DND-41 (cell line): Measurements from ENCODE around the gene SLC50A1.

Source experiments
- CTCF ChIP-seq: IDR thresholded peaks from 2 replicates; pipeline ENCODE4 v1.5.1; 2012; ENCODE audit warnings: borderline replicate concordance, low read length, moderate library complexity, mild to moderate bottlenecking; ENCODE audit not compliant: poor library complexity, severe bottlenecking; ENCODE audit errors: extremely low read depth
- EZH2 ChIP-seq: IDR thresholded peaks from 3 replicates; pipeline ENCODE4 v1.6.1; 2012; ENCODE audit warnings: borderline replicate concordance, low read depth, mild to moderate bottlenecking, moderate library complexity, low read length, inconsistent platforms; ENCODE audit not compliant: severe bottlenecking

- TF ChIP-seq CTCF (no peak), EZH2 (no peak)
Measured at GRCh38 chr1:155170806-155171205, 35.2 kb downstream of the SLC50A1 start.
